Dermis blood vessel endothelial cell (primary cell): ENCODE results near the gene TFCP2. TPM values are rescaled to one million over a fixed set of nuclear protein-coding genes. Genes with fewer than 3 reads are reported as not detected.
"Not testable (repeated sequence)": the region's sequence is repeated elsewhere in the genome, so short reads cannot be mapped to it uniquely, and the experiment has no call there.

ENCODE experiments used
- DNase-seq: peaks from one replicate; pipeline ENCODE4 v3.0.0; 2010
- total RNA-seq: library from RNA; depleted of rRNA; stranded (reverse); fragments of >200 nt; gene quantifications from 2 replicates; pipeline ENCODE4 v1.2.3, GENCODE V29; 2014

TFCP2 gene
- total RNA-seq, 1 donor from 2014 or later: 10.9 TPM

GRCh38 chr12:51080136-51080535 lies 92.8 kb downstream of the TFCP2 start:
- no peak for DNase-seq

GRCh38 chr12:51078866-51079265 lies 94.1 kb downstream of the TFCP2 start:
- DNase-seq: not testable (repeated sequence)

- DNase-seq: not testable (repeated sequence)
Measured at GRCh38 chr12:51078346-51078745, 94.6 kb downstream of the TFCP2 start.

GRCh38 chr12:51077930-51078329 lies 95.0 kb downstream of the TFCP2 start:
- no peak for DNase-seq

- no peak for DNase-seq
Measured at GRCh38 chr12:51076236-51076930, 96.6 kb downstream of the TFCP2 start.

GRCh38 chr12:51075390-51075789 lies 97.5 kb downstream of the TFCP2 start:
- no peak for DNase-seq

GRCh38 chr12:51071663-51072062 lies 101.3 kb downstream of the TFCP2 start:
- peak; percentile 55 for DNase-seq

- no peak for DNase-seq
Measured at GRCh38 chr12:51070004-51070403, 102.9 kb downstream of the TFCP2 start.

- no peak for DNase-seq
Measured at GRCh38 chr12:51067771-51068170, 105.2 kb downstream of the TFCP2 start.

- no peak for DNase-seq
Measured at GRCh38 chr12:51067229-51067628, 105.7 kb downstream of the TFCP2 start.

GRCh38 chr12:51065530-51065929 lies 107.4 kb downstream of the TFCP2 start:
- DNase-seq: no peak

GRCh38 chr12:51062631-51063397 lies 110.1 kb downstream of the TFCP2 start:
- no peak for DNase-seq

- no peak for DNase-seq
Measured at GRCh38 chr12:51059086-51059485, 113.8 kb downstream of the TFCP2 start.

GRCh38 chr12:51056242-51056641 lies 116.7 kb downstream of the TFCP2 start:
- no peak for DNase-seq

GRCh38 chr12:51055060-51055459 lies 117.9 kb downstream of the TFCP2 start:
- DNase-seq: no peak

GRCh38 chr12:51051787-51052186 lies 121.1 kb downstream of the TFCP2 start:
- DNase-seq: no peak

GRCh38 chr12:51049525-51049924 lies 123.4 kb downstream of the TFCP2 start:
- DNase-seq: no peak

- peak; percentile 32 for DNase-seq
Measured at GRCh38 chr12:51048661-51049251, 124.2 kb downstream of the TFCP2 start.

GRCh38 chr12:51047655-51048540 lies 125.0 kb downstream of the TFCP2 start, which contains the start of gene LETMD1:
Gene LETMD1, plus strand, starts transcription at chr12:51048327. Its CDS starts 30 bp downstream, at chr12:51048357.
- DNase-seq: peak; percentile 99
